ENCODE results near the gene OS9.

Gene OS9

GRCh38 chr12:57745485-57745881 lies 51.6 kb downstream of the OS9 start:
- no peak for DNase-seq (ENCODE audit: low spot score)
- no peak for TF ChIP-seq CTCF (IDR thresholded peaks at IDR 0.05)
- Histone ChIP-seq H3K27ac (peak overlapping the region; percentile 98 to 99), H3K4me3 (peak overlapping the region; percentile 98)

- no peak overlapping the region for H3K27ac ChIP-seq
- TF ChIP-seq CTCF (IDR thresholded peaks at IDR 0.05) = no peak
- no peak for DNase-seq (ENCODE audit: low spot score)
- peak overlapping the region; percentile 98 for H3K4me3 ChIP-seq
Measured at GRCh38 chr12:57746025-57746424, 52.1 kb downstream of the OS9 start.

- Histone ChIP-seq H3K4me3 (no peak overlapping the region), H3K27ac (no peak overlapping the region)
- no peak for TF ChIP-seq CTCF (IDR thresholded peaks at IDR 0.05)
- no peak for DNase-seq (ENCODE audit: low spot score)
Measured at GRCh38 chr12:57749061-57749460, 55.1 kb downstream of the OS9 start.

- Histone ChIP-seq H3K27ac (peak overlapping the region; percentile 91), H3K4me3 (peak overlapping the region; percentile 80)
- no peak for DNase-seq (ENCODE audit: low spot score)
- TF ChIP-seq CTCF (IDR thresholded peaks at IDR 0.05) = no peak
Measured at GRCh38 chr12:57750561-57751431, 56.9 kb downstream of the OS9 start.

GRCh38 chr12:57751432-57751787 lies 57.5 kb downstream of the OS9 start:
- Histone ChIP-seq H3K4me3 (peak overlapping the region; percentile 80), H3K27ac (peak overlapping the region; percentile 91)
- TF ChIP-seq CTCF (IDR thresholded peaks at IDR 0.05) = no peak
- no peak for DNase-seq (ENCODE audit: low spot score)

GRCh38 chr12:57751788-57752667 lies 58.1 kb downstream of the OS9 start, which contains the start of gene CDK4:
CDK4 (minus strand) TSS chr12:57752310; CDS start chr12:57751717, 593 bp downstream.
- DNase-seq (ENCODE audit: low spot score) = peak; percentile 100
- no peak for TF ChIP-seq CTCF (IDR thresholded peaks at IDR 0.05)
- peak within 1 kb of the TSS; percentile 80 for H3K4me3 ChIP-seq
- peak within 1 kb of the TSS; percentile 91 for H3K27ac ChIP-seq

Data from coronary artery (tissue), 2 donors.